Activated B cell treated with CpG ODN at 0.5 μM for 24 hours (primary cell): ENCODE measurements around the gene AFF3. TPM values are rescaled to one million over a fixed set of nuclear protein-coding genes. Genes with fewer than 3 reads are reported as not detected.
"Not testable (repeated sequence)": the region's sequence is repeated elsewhere in the genome, so short reads cannot be mapped to it uniquely, and the experiment has no call there.

Experiments
- ATAC-seq: fragments of 200-7000 bp; cut with Tn5 transposase; one replicate; pipeline ENCODE4 v1.10.0; 2021; ENCODE audit warnings: low read depth, mild to moderate bottlenecking, moderate library complexity
- CTCF ChIA-PET: fragments of 350-600 bp; sonication (Branson Sonifier 250); formaldehyde crosslinking; loops from one replicate; lab custom pipeline; 2021; ENCODE audit warnings: antibody characterized with exemption; lab: Charles Lee
- POLR2A ChIA-PET: fragments of 350-600 bp; sonication (Branson Sonifier 250); formaldehyde crosslinking; loops from one replicate; lab custom pipeline; 2021; ENCODE audit warnings: antibody characterized with exemption; lab: Charles Lee
- DNase-seq: peaks from one replicate; pipeline ENCODE4 v3.0.0; 2022
- H3K27ac Mint-ChIP-seq: one replicate; pipeline ENCODE4 v1.8.0; 2020; ENCODE audit warnings: mixed read lengths
- H3K27me3 Mint-ChIP-seq: one replicate; pipeline ENCODE4 v1.8.0; 2021; ENCODE audit warnings: mixed read lengths
- H3K36me3 Mint-ChIP-seq: one replicate; pipeline ENCODE4 v1.8.0; 2021; ENCODE audit warnings: low read depth, mixed read lengths
- H3K4me1 Mint-ChIP-seq: one replicate; pipeline ENCODE4 v1.8.0; 2021; ENCODE audit warnings: mixed read lengths
- H3K4me3 Mint-ChIP-seq: one replicate; pipeline ENCODE4 v1.8.0; 2020; ENCODE audit warnings: mild to moderate bottlenecking, mixed read lengths
- H3K9me3 Mint-ChIP-seq: one replicate; pipeline ENCODE4 v1.8.0; 2020; ENCODE audit warnings: mixed read lengths
- CTCF ChIP-seq: fragments of 200-600 bp; IDR thresholded peaks from one replicate; pipeline ENCODE4 v1.8.0; 2022; ENCODE audit warnings: antibody characterized with exemption, mild to moderate bottlenecking
- intact Hi-C: fragments of 100-400 bp; cut with micrococcal nuclease; formaldehyde crosslinking; loops from one replicate; pipeline ENCODE4 v1.15.1; 2024
- total RNA-seq: library from RNA; stranded (reverse); gene quantifications from 2 replicates; pipeline ENCODE4 v1.2.3, GENCODE V29; 2022

AFF3 gene
- total RNA-seq, 1 donor from 2014 or later, result 271 TPM

GRCh38 chr2:99737537-99737936 lies 404.9 kb downstream of the AFF3 start:
- Mint-ChIP-seq H3K27ac (peak overlapping the region; percentile 10), H3K36me3 (peaks cover 38% of the 10 kb centered on the region), H3K4me3 (no peak overlapping the region), H3K9me3 (no peaks in the 10 kb centered on the region), H3K27me3 (no peaks in the 10 kb centered on the region), H3K4me1 (peaks cover 4% of the 10 kb centered on the region)
- TF ChIP-seq CTCF, result no peak
- intact Hi-C loops, result no loop called here
- ChIA-PET POLR2A (interaction anchor here (0.7 kb wide), 1 partner anchor 33 kb away, joined by 4 read pairs; no protein-coding TSS in a partner anchor), CTCF (no interaction called here)
- DNase-seq (no peak), ATAC-seq (no peak)

- H3K27ac Mint-ChIP-seq, result no peak overlapping the region
- no peak for ATAC-seq
- DNase-seq, result no peak
- no peak for TF ChIP-seq CTCF
- peaks cover 4% of the 10 kb centered on the region for H3K4me1 Mint-ChIP-seq
- H3K4me3 Mint-ChIP-seq, result no peak overlapping the region
- CTCF ChIA-PET, result no interaction called here
- no peaks in the 10 kb centered on the region for H3K9me3 Mint-ChIP-seq
- H3K27me3 Mint-ChIP-seq, result no peaks in the 10 kb centered on the region
- peaks cover 25% of the 10 kb centered on the region for H3K36me3 Mint-ChIP-seq
- intact Hi-C loops, result no loop called here
- POLR2A ChIA-PET, result interaction anchor here (0.6 kb wide), 1 partner anchor 646 kb away, joined by 3 read pairs; no protein-coding TSS in a partner anchor
Observed at GRCh38 chr2:99735753-99736152, 406.6 kb downstream of the AFF3 start.

GRCh38 chr2:99735314-99735713 lies 407.1 kb downstream of the AFF3 start:
- H3K36me3 Mint-ChIP-seq, result peaks cover 26% of the 10 kb centered on the region
- H3K9me3 Mint-ChIP-seq, ATAC-seq, H3K4me3 Mint-ChIP-seq, DNase-seq, H3K4me1 Mint-ChIP-seq, H3K27ac Mint-ChIP-seq, H3K27me3 Mint-ChIP-seq, intact Hi-C loops, CTCF ChIA-PET: not testable (repeated sequence)
- POLR2A ChIA-PET, result interaction anchor here (0.6 kb wide), 1 partner anchor 646 kb away, joined by 3 read pairs; no protein-coding TSS in a partner anchor

GRCh38 chr2:99734236-99734635 lies 408.2 kb downstream of the AFF3 start:
- no peaks in the 10 kb centered on the region for H3K9me3 Mint-ChIP-seq
- peaks cover 29% of the 10 kb centered on the region for H3K36me3 Mint-ChIP-seq
- ChIA-PET CTCF (no interaction called here), POLR2A (interaction anchor here (0.6 kb wide), 1 partner anchor 15 kb away, joined by 7 read pairs; no protein-coding TSS in a partner anchor)
- peaks cover 4% of the 10 kb centered on the region for H3K4me1 Mint-ChIP-seq
- TF ChIP-seq CTCF, result no peak
- intact Hi-C loops, result no loop called here
- H3K27me3 Mint-ChIP-seq, result no peaks in the 10 kb centered on the region
- ATAC-seq (no peak), DNase-seq (no peak)
- H3K27ac Mint-ChIP-seq, result no peak overlapping the region
- H3K4me3 Mint-ChIP-seq, result no peak overlapping the region

- ATAC-seq (no peak), DNase-seq (no peak)
- CTCF ChIA-PET, result interaction anchor here (0.6 kb wide), 1 partner anchor 515 kb away, joined by 3 read pairs; no protein-coding TSS in a partner anchor
- Mint-ChIP-seq H3K4me1 (no peaks in the 10 kb centered on the region), H3K27ac (no peak overlapping the region), H3K9me3 (no peaks in the 10 kb centered on the region), H3K36me3 (peaks cover 49% of the 10 kb centered on the region), H3K27me3 (no peaks in the 10 kb centered on the region), H3K4me3 (no peak overlapping the region)
- intact Hi-C loops, result no loop called here
- no peak for TF ChIP-seq CTCF
- POLR2A ChIA-PET, result interaction anchor here (0.7 kb wide), 1 partner anchor 159 kb away, joined by 4 read pairs; no protein-coding TSS in a partner anchor
Observed at GRCh38 chr2:99729104-99730025, 413.0 kb downstream of the AFF3 start.
